Left colon (tissue), 2 donors: Measurements from ENCODE around the gene IMMP1L. TPM values are rescaled to one million over a fixed set of nuclear protein-coding genes. Genes with fewer than 3 reads are reported as not detected.

Source experiments
- ATAC-seq: fragments of 200-7000 bp; cut with Tn5 transposase; one replicate; pipeline ENCODE4 v1.9.1; 2020; ENCODE audit warnings: mild to moderate bottlenecking, moderate library complexity
- DNase-seq, 2 donors: peaks; one replicate each; pipeline ENCODE4 v3.0.0-alpha.2; 2020
- intact Hi-C, 2 donors: fragments of 100-400 bp; cut with DNase I in 1 of 2; cut with micrococcal nuclease in 1 of 2; formaldehyde crosslinking; loops; one replicate each; pipeline versions ENCODE4 v1.11.2 to v1.14.0; 2022; cut with DNase I, micrococcal nuclease
- total RNA-seq, 2 donors: library from RNA; stranded (reverse); fragmentation: NEBNext Ultra II Directional; extraction: Animal tissue kit (Norgen Biotek cat#: 25700); gene quantifications; one replicate each; pipeline ENCODE4 v1.2.1, GENCODE V29; 2021
- donor health status: DM: no; HTN: no; CAD: no.
- donor health status: DM: yes; HTN: yes; CAD: no.

Gene IMMP1L
- total RNA-seq, 2 donors from 2014 or later: 16.9 to 17.1 TPM

DNA sequence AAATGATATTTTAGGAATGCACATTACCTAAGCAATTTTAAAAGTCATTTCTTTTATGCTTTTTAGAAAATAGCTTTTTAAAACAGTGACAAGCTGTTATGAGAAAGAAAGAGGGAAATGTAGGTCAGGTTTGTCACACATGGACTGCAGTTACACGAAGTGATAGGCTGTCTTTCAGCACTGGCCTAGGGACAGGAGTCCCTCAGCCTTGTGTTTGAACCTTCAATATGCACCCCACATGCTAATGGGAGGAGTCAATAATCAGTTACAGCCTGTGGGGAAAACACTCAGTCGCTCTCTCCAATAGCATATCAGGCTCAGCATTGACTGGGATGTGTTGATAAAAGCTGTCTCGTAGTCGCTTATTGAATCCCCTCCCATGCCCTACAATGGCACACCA is 94.0 kb downstream of the IMMP1L start:
- ATAC-seq: no peak
- intact Hi-C loops: no loop called here
- DNase-seq: no peak

DNA sequence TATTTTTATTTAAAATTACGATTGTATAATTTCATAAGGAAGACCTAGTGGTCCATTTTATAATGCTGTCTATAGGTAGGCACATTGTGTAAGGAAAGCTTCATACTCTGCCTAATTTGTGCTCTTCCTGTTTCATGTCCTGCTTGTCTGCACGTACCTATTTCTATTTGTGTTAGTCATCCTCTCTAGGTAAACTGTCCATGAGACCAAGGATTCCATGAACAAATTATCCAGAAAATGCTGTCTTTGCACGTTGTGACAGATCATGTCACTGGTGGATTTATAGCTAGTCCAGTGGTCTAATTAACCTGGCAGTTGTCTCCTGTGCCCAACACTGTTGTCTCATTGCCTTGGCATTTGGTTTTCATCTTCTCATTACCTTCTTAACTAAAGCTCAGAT is 95.1 kb downstream of the IMMP1L start:
- DNase-seq (no peak), ATAC-seq (no peak)
- intact Hi-C loops: no loop called here

DNA sequence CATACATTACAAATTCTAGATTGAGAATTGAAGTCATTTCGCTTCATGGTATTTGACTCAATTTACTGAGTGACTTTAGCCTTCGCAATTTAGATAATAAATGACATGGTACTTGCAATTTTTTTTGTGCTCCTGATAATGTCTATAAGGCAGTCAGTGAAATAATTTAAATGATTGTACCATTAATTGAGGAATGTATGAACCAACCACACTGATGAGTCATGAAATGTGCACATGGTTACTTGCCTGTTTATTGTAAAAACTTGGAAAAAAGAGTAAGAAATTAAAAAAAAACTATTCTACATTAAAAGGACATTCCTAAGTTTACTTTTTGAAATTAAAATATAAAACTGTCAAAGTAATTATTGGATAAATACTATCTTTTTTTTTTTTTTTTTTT is 96.5 kb downstream of the IMMP1L start:
- DNase-seq (no peak), ATAC-seq (no peak)
- intact Hi-C loops: no loop called here

DNA sequence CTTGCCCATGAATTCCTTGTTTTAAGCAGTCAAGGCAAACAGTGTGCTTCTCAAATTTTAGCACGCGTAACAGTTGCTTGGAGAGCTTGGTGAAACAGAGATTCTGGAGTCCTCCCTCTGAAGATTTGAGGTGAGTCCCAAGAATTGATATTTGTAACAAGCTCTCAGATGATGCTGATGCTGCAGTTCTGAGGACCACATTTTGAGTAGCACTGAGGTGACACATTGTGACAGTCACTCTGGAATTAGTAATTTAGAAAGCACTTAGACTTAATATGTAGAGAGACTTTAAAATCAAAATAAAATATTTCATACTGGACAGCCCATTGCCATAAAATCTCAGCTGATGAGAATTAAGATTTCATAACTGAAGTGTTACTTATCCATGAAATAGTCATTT is 101.2 kb downstream of the IMMP1L start:
- intact Hi-C loops: no loop called here
- no peak for DNase-seq
- no peak for ATAC-seq

DNA sequence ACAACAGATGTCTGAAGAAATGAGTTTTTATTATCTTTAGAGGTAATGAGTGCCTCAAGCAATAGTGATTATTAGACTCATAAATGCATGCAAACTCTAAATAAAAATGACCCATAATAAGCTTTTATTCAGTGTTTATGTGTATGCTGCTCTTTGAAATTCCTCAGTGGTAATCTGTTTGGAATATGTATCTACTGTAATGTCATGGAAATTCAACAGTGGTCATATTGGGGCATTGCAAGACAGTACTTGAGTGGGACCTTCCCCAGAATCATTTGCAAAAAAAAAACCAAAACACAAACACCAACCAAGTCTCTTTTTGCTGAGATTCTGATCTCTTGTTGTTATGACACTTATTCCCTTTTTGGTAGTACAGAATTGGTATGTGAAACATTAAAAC is 104.8 kb downstream of the IMMP1L start:
- intact Hi-C loops: no loop called here
- ATAC-seq (no peak), DNase-seq (no peak)

DNA sequence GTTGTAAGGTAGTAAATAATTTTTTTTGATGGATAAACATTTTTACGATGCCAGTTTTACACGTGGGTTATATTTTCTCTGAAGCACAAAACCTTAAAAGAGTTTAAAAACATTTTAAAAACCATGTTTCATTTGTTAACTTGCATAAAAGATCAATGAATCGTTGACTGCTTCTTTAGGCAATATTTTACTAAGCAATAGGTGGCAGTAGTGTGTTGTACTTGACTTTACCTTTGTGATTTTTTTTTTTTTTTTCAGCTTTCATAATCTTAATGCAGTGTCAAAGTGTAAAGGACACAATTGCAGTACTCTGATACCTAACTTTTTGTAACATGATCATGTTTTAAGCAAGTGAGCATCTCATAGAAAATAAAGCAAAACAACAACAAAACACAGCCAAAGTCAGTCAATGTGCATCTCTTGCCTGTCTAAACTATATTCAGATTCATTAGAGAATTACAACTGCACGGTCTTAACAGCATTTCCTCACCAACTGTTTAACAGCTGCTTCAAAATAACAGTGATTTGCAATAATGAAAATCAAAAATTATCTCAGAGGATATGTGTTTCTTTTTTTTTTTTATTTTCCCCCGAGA is 112.1 kb downstream of the IMMP1L start:
- ATAC-seq: peak; percentile 49
- intact Hi-C loops: no loop called here
- DNase-seq: no peak

DNA sequence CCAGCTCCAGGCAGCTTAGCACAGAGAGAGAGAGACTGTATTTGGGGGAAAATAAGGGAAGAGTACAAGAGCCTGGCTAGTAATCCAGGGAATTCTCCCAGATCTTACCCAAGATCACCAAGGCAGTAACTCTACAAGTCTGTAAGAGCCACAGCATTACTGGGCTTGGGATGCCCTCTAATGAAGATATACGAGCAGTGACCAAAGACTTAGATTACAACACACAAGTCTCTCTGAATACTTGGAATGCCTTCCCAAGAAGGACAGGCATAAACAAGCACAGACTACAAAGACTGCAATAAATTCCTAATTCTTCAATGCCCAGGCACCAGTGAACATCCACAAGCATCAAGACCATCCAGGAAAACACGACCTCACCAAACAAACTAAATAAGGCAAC is 122.0 kb downstream of the IMMP1L start:
- intact Hi-C loops: no loop called here
- DNase-seq: no peak
- no peak for ATAC-seq

DNA sequence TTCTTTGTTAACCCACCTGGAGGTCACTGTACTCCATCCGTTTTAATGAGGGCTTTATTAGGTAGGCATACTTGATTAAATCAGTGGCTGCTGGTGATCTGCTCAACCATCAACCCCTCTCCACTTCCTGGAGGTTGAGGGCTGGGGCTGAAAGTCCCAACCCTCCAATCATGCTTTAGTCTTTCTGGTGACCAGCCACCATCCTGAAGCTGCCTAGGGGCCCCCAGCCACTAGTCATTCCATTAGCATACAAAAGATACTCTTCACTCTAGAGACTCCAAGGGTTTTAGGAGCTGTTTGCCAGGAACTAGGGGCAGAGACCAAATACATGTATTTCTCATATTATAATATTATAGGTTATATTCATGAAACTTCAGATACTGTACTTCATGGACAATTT is 126.3 kb downstream of the IMMP1L start:
- no peak for ATAC-seq
- intact Hi-C loops: no loop called here
- no peak for DNase-seq

Other genes with a start within 250 kb of the IMMP1L start
- gene DCDC1, start 139.9 kb downstream of the IMMP1L start, total RNA-seq: not detected
- 10 to 100 TPM in 1 of 2 donors, 1 to 10 TPM in 1; 8.3 to 10.1 TPM for gene DNAJC24, start 139.8 kb downstream of the IMMP1L start, total RNA-seq
- 10 to 100 TPM; 15.1 to 15.2 TPM for gene ELP4, start 145 bp upstream of the IMMP1L start, total RNA-seq